CD4-positive, alpha-beta T cell treated with Interleukin-2 at 100 ng/mL for 4 hours (primary cell): ENCODE results near the gene DDC.
"Not testable (repeated sequence)": the region's sequence is repeated elsewhere in the genome, so short reads cannot be mapped to it uniquely, and the experiment has no call there.

ENCODE experiments used
- DNase-seq: peaks from one replicate; pipeline ENCODE4 v3.0.0-alpha.2; 2020; ENCODE audit warnings: low spot score

DDC gene

DNA sequence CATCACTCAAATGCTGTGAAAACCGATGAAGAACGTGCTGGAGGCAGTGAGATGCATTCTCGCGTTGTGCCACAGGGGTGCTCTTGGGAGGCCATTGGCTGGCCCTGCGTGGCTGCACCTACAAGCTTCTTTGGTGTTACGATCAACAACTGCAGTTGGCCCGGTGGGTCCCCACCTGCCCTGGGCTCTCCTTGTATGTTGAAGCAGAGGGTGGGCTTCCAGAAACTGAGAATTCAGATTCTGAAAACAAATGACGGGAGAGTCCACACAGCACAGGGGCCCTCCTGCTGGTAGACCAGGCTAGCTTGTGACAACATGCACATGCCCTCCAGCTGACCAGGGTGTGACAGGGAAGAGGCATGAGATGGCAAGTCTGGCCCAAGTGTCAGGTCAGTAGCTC is 23.7 kb upstream of the DDC start:
- no peak for DNase-seq

DNA sequence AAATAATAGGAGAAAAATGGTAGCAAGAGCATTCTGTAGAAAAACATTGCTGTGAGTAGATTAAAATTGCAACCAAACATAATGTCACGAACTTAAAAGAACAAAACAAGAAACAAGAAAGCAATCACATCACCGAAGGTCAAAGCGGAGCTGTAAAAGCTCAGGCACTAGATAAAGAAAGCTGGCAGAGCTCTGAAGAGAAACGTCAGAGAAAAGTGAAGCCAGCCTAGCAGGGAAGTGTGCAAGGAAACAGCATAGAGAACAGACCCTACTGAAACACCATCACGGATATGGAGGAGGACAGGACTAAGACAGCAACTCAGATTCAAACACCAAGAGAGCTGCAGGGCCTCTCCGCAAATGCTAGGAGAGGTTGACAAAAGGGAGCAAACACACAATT is 22.5 kb upstream of the DDC start:
- DNase-seq, result no peak

DNA sequence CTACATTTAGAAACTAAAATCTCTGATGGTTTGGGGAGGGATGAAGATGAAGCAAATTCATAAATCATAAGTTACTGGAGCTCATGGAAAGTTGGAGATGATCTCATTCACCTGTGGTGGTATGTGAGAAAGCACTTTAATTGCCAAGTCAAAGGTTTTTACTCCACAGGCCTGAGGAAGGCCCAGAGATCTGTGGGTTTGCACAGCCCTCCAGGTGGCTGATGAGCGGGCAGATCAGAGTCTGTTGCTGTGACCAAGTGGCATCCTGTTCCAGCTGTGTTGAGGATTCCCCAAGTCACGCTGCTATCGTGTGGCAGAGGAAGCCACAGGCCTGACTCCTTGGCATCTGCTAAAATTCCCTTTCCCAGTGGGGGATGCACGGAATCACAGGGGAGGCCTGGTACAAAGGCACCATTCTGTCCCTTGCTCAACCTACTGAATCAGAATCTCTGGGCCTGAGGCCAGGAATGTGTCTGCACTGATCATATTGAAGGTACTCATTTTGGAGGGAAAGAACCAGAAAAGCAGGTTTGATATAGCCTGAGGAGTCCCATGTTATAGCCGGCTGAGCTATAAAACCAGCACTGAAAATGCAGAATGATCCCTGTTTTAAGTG is 19.7 kb upstream of the DDC start:
- DNase-seq, result no peak

DNA sequence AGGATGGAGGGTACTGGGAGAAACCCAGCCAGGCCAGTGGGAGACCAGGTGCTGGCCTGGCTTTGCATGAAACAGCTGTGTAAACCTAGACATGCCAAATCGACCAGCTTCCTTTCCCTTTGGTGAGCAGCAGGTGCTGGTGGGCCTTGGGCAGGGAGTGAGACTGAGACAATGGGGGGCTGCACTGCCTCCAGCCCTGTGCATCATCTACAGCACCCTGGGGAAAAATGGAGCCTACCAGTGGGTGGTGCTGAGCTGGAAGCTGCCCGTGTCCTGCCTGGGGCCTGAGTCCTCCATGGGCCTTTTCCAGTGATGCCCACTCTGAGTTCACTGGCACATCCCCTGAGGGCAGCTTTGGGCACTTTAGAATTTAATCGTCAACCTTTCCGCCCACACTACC is 19.2 kb upstream of the DDC start:
- no peak for DNase-seq

DNA sequence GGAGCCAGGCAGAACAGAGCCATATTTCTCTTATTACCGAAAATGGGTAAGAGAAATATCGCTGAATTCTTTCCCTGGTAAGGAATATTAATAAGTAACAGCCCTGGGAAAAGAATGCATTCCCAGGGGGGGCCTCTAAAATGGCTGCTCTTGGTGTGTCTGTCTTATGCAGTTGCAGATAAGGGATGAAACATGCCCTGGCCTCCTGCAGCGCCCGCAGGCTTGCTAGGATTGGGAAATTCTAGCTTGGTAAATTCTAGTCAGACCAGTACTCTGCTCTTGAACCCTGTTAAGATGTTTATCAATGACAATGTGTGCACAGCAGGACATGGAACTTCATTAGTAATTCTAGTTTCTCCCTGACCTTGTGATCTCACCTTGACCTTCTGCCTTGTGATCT is 18.1 kb upstream of the DDC start:
- not testable (repeated sequence) for DNase-seq

DNA sequence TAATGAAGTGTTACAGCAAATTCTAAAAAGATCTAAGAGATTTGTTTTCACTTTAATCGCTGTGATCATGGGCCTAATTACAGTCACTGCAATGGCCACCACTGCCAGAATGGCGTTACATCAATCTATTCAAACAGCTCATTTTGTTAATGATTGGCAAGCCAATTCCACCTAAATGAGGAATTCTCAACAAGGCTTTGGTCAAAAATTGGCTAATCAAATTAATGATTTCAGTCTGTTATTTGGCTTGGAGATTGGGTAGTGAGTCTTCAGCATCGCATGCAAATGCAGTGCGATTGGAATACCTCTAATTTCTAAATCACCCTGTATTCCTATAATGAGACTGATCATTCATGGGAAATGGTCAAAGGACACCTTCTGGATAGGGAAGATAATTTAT is 17.1 kb upstream of the DDC start:
- DNase-seq, result not testable (repeated sequence)

DNA sequence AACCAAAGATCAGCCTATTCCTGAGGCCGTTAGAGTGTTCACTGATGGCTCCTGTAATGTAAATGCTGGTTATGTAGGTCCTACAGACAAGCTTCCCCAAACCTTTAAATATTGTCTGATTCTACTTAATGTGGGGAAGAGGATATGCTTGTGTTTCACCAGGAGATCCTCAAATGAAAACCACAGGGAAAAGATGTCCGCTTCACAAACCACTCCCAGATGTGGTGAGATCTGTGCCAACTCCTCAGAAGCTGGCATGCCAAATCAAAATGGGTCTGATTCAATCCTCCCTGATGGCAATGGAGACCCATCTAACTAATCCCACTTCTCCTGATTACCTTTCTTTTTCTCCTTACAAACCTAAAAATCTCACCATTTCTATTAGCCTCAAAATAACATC is 15.5 kb upstream of the DDC start:
- DNase-seq, result not testable (repeated sequence)

DNA sequence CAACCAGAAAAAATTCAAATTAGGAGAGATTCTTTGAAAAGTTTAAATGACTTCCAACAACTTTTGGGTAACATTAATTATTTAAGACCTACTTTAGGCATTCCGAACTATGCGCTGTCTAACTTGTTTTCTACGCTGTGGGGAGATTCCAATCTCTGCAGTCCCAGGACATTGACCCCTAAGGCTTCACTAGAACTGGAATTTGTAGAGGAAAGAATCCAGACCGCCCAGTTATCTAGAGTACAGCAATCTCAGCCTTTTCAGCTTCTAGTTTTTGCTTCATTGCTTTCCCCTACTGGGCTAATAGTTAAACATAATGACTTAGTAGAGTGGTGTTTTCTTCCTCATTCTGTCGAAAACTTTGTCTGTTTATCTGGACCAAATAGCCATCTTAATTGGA is 14.9 kb upstream of the DDC start:
- no peak for DNase-seq

DNA sequence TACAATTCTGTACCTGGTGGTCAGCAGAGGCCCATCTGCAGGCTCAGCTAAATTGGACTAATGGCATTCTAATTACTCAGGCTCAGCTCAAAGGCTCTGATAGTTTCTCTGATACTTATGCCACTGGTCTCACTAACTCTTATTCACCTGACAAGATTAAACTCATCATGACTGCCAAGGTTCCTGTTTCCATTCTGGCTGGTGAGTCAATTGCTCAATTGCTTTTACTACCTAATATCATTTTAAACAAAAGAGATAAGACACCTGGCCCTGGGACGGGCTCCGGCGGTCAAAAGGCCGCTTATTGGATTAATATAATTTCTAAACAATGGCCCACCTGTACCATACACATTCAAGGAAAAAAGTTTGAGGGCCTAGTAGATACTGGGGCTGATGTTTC is 12.9 kb upstream of the DDC start:
- DNase-seq, result not testable (repeated sequence)

DNA sequence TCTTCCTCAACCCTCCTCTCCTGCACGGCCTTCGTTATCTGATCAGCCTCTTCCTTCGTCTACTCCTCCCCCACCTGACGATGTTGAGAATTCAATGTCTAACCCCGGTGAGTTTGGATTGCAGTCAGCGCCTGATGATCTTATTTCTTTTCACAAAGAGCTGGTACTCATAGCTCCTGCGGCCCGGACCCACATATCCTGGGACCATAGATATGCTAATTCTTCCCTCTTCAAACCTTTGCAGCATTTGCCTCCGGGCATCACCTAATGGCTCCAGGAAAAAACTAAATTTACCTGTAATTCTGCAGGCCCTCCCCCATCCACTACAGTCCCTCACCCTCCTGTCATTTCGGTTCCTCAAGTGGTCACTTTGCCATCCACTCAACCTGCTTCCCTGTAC is 12.4 kb upstream of the DDC start:
- no peak for DNase-seq

DNA sequence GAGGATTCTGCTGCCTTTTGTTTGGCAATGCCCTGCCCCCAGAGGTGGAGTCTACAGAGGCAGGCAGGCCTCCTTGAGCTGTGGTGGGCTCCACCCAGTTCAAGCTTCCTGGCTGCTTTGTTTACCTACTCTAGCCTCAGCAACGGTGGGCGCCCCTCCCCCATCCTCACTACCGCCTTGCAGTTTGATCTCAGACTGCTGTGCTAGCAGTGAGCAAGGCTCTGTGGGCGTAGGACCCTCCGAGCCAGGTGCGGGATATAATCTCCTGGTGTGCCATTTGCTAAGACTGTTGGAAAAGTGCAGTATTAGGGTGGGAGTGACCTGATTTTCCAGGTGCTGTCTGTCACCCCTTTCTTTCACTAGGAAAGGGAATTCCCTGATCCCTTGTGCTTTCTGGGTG is 11.2 kb upstream of the DDC start:
- DNase-seq, result not testable (repeated sequence)

DNA sequence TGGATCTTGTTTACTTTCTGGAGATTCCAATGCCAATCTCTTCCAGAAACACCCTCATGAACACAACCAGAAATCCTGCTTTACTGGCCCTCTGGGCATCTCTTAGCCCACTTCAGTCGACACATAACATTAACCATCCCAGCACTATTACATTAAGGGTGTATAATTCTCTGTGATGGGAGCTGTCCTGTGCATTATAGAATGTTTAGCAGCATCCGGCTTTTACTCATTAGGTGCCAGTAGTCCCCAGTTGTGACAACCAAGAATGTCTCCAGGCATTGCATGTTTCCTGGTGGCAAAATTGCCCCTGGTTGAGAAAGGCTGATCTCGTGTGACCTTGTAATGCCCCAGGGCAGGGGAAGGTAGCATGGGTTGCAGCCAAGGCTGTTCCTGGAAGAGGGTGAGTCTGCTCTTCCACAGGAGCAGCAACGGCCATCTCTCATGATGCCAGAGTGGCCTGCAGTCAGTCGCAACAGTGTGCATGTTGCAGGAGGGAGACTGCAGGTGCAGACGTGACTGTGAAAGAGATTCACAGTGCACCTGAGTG is 2.6 kb upstream of the DDC start:
- DNase-seq, result no peak

DNA sequence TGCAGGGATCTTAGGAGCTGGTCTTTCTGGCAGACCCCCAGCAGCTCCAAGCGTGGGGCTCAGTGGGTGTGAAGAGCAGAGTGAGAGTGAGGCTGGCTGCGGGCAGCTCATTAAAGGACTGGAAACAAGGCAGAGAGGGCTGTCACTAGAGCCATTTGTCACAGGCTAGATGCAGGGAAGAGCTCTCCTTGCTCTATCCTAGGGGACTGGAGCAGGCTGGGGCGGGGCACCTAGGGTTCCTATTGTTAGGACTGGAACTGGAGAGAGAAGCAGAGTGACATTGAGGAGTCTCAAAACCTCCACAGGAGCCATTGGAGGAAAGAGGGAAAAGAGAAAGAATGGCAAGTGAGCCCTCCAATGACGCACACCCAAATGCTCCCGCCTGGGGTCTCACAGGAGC is 772 bp upstream of the DDC start:
- no peak for DNase-seq

DNA sequence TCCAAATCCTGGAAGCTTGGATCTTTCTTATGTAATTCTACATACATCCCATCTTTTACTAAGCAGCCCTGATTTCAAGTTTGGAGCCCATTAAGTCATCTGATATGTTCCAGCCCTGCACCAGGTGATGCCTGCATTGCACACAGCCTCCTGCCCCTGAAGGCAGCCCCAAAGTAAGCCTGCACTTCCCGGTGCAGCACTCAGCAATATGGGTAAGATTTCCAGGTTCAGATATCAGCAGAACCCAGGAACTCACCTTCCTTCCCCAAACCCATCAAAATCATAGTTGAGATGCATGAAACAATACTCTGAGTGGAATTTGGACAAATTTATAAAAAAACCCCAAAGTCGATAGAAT is 333 bp upstream of the DDC start:
- DNase-seq, result no peak

DNA sequence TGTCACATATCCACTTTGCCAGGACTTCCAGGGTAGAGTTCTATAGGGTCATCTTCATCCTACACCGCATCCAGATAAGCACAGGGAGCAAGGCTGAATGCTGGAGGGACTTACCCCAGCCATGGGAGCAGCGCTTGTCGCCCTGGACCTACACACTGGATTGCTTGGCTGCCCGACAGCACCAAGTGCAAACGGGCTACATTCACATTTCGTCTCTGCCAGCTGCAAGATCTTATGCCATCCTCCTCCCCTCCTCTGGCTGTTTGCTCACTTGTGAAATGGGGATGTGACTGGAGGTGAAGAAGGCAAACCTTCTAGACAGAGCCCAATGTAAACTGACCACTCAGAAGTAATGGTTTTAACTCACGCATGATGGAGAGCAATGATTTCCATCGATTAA is 1.0 kb downstream of the DDC start:
- DNase-seq, result no peak

DNA sequence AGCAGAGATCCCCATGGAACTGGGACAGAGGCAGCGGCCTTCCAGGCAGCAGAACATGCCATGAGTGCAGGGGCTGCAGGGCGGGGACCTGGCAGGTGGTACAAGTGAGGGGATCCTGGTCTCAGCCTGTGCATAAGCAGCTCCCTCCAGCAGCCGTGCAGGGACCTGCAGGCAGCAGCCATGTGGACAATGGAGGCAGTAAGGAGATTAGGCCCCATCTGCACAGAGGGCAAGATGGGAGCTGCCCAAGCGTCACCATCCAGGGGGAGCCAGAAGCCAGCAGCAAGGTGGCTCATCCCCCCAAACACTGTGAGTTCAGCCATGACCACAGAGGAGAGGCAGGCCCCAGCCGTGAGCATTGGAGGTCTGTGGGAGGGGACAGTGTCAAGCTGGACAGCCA is 3.1 kb downstream of the DDC start:
- DNase-seq, result no peak

DNA sequence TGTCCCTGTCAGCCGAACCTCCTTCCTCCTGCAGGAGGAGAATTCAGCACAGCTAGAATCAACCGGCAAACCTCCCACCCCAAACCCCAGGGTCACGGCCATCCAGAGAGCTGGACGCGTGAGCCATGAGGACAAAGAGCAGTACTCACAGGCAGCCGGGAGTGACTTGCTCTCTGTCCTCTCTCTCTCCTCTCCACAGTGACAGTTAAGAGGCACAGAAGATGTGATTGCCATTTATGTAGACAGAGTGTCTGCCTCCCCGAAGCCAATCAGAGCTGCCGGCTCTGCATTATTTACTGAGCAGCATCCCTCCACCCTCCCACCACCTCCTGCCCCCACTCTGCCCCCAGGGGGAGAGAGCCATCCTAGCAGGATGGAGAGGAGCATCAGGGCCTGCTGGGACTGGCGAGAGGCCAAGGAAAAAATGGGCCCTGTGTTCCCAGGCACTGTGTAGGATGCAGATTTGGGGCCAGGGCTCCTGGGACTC is 4.3 kb downstream of the DDC start:
- no peak for DNase-seq

DNA sequence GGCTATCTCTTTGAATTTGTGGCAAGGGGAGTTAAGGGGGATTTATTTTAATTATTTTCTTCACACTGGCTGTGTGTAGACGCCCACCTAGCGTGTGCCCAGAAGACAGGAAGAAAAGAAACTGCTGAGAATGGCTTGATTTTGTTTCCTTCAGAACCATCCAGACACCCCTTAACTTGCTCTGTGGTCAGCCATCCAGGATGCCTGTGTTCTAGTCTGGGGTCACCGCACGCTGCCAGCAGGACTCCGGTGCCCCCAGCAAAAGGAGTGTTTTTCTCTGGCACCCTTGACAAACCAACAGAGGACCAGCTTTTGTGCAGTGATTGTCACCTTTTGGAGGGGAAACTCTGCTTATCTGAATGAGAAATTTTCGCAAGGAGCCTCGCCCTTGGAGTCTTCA is 5.3 kb downstream of the DDC start:
- no peak for DNase-seq

DNA sequence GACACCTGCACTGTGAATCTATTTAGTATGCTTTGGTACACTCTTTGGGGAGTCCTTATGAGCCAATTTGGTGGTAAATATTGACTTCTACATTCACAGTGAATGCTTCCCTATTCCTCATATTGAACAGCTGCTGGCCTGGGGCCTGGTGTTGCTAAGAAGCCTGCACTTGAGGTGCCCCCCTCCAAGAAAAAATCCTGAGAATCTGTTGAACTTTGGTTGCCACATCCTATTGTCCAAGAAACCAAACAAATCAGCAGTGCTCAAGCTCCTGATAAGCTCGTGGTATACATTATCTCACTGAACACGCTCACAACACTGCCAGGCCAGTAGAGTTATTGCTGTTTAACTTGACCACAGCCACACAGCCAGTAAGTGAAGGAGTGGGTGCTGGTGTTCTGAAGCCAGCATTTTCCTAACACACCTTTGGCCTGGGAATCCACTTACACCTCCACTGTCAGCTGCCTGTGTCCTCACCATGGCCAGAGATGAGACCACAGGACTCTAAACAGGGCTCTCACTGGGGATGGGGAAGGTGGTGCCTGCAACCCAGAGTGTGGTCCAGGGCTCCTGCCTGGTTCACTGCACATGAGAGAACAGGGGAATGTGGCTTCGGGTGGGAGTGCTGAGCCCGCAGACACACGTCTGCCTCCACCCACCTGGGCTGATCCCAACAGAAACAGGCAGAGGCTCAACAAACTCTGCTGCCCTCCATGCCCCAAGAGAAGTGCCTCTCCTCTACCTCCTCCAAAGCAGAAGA is 6.7 kb downstream of the DDC start:
- DNase-seq, result no peak

DNA sequence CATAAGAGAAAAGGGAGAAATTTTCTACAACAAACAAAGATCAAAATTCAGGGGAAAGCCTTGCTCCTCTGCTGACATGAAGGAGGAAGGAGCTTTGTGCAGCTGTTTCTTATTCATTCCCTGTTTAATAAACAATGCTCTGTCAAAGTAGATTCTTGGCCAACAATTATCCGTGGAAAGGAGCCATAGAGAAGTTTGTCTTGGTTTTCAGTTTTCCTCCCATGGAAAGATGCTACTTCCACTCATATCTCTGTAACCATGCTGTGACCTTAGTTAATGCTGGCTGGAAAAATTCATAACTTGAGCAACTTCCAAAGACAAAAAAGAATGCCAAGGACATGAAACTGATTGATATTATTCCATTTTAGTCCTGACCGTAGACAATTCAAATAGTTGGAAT is 8.1 kb downstream of the DDC start:
- DNase-seq, result no peak

DNA sequence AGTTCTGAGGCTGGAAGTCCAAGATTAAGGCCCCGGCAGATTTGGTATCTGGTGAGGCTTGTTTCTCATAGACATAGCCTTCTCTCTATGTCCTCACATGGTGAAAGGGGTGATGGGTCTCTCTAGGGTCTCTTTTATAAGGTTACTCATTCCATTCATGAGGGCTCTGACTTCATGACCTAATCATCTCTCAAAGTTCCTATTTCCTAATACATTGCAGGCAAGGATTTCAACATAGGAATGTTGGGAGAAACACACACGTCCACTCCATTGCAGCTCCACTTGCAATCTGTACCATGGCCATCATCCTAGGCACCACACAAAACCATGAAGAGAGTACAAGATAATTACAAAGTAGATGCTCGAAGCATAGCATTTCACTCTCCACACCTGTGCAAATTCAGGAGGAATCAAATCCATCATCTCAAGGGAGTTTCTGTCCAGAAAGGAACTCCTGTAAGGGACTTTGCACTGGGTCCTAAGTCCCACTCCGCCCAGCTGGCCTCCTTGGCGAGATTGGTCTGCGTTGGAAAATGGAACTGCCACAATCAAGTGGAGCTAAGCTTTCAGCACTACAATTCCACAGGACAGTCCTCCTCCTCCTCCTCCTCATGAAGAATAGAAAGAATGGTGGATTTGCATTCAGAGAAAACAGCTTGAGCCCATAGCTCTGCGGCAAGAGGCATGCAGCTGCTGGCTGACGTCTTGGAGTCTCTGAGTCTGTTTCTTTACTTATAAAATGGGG is 8.8 kb downstream of the DDC start:
- no peak for DNase-seq

DNA sequence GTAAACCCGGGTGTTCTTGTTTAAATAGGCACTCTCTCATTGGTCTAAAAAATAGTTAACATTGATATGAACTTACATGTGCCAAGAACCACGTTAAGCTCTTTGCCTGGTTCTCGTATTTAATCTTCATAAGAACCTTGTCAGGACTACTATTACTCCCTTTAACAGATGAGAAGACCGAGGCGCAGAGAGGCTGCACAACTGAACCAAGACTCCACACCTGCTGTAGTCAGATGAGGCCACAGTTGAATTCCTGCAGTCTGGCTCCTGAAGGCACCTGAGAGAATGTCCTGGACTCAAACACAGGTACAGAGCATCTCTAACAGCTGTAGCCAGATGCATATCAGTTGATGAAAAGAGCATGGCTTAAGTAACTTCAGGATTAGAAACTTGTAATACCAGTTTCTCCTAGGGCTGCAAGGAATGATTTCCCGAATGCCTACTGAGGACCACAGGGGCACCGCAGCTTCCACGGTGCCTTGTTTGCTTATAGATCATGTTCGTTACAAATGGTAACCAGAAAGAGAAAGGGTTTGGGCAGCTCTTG is 9.5 kb downstream of the DDC start:
- no peak for DNase-seq
